Astrocyte (in vitro differentiated cells and primary cell): Measurements from ENCODE around the gene CEP20. TPM values are rescaled to one million over a fixed set of nuclear protein-coding genes. Genes with fewer than 3 reads are reported as not detected.

Experiments
- DNase-seq: peaks from one replicate; pipeline ENCODE4 v3.0.0-alpha.2; 2010; ENCODE audit warnings: low read depth
- FAIRE-seq: peaks from 2 replicates; lab custom pipeline; 2011; peaks lifted over from hg19 to GRCh38; lab: Jason Lieb, UNC
- H2AFZ ChIP-seq: 2 replicates; pipeline ENCODE4 v1.6.0; 2012; ENCODE audit warnings: low read depth, low read length, inconsistent platforms
- H3K27ac ChIP-seq: 2 replicates; pipeline ENCODE4 v1.5.1; 2011; ENCODE audit warnings: low read depth, low read length, inconsistent platforms
- H3K27me3 ChIP-seq: 2 replicates; pipeline ENCODE4 v1.6.0; 2011; ENCODE audit warnings: low read length, inconsistent platforms; ENCODE audit not compliant: insufficient read depth
- H3K36me3 ChIP-seq: 2 replicates; pipeline ENCODE4 v1.5.1; 2011; ENCODE audit warnings: low read length, inconsistent platforms; ENCODE audit not compliant: insufficient read depth
- H3K4me1 ChIP-seq: 2 replicates; pipeline ENCODE4 v1.5.1; 2011; ENCODE audit warnings: low read length, inconsistent platforms; ENCODE audit not compliant: insufficient read depth
- H3K4me2 ChIP-seq: 2 replicates; pipeline ENCODE4 v1.6.0; 2012; ENCODE audit warnings: low read length, inconsistent platforms
- H3K4me3 ChIP-seq: 2 replicates; pipeline ENCODE4 v1.5.1; 2011; ENCODE audit warnings: low read depth, mild to moderate bottlenecking, low read length, inconsistent platforms; ENCODE audit not compliant: insufficient read depth
- H3K79me2 ChIP-seq: 2 replicates; pipeline ENCODE4 v1.6.0; 2012; ENCODE audit warnings: mild to moderate bottlenecking, low read length, inconsistent platforms; ENCODE audit not compliant: insufficient read depth
- H3K9ac ChIP-seq: 2 replicates; pipeline ENCODE4 v1.6.0; 2012; ENCODE audit warnings: mild to moderate bottlenecking, low read length, inconsistent platforms
- H3K9me3 ChIP-seq: 2 replicates; pipeline ENCODE4 v1.5.1; 2012; ENCODE audit warnings: low read depth, mild to moderate bottlenecking, low read length, inconsistent platforms; ENCODE audit not compliant: insufficient read depth
- H4K20me1 ChIP-seq: 2 replicates; pipeline ENCODE4 v1.6.0; 2012; ENCODE audit warnings: low read length, inconsistent platforms; ENCODE audit not compliant: insufficient read depth
- H3K27ac Mint-ChIP-seq: one replicate; pipeline ENCODE4 v1.8.0; 2021; ENCODE audit warnings: mild to moderate bottlenecking, mixed read lengths; ENCODE audit not compliant: unreplicated experiment
- H3K27me3 Mint-ChIP-seq: one replicate; pipeline ENCODE4 v1.8.0; 2021; ENCODE audit warnings: low read depth, mixed read lengths; ENCODE audit not compliant: unreplicated experiment
- H3K36me3 Mint-ChIP-seq: one replicate; pipeline ENCODE4 v1.8.0; 2021; ENCODE audit warnings: low read depth, mixed read lengths; ENCODE audit not compliant: unreplicated experiment
- H3K4me1 Mint-ChIP-seq: one replicate; pipeline ENCODE4 v1.8.0; 2021; ENCODE audit warnings: low read depth, mixed read lengths; ENCODE audit not compliant: unreplicated experiment
- H3K4me3 Mint-ChIP-seq: one replicate; pipeline ENCODE4 v1.8.0; 2021; ENCODE audit warnings: mild to moderate bottlenecking, moderate library complexity, mixed read lengths; ENCODE audit not compliant: unreplicated experiment
- H3K9me3 Mint-ChIP-seq: one replicate; pipeline ENCODE4 v1.8.0; 2021; ENCODE audit warnings: mild to moderate bottlenecking, mixed read lengths; ENCODE audit not compliant: unreplicated experiment
- EZH2 ChIP-seq: IDR thresholded peaks from 2 replicates; pipeline ENCODE4 v1.6.1; 2012; ENCODE audit warnings: mild to moderate bottlenecking, low read length, inconsistent platforms; ENCODE audit not compliant: insufficient read depth
- total RNA-seq: library from RNA; stranded (reverse); gene quantifications from 2 replicates; pipeline ENCODE4 v1.2.1, GENCODE V29; 2021
- TF ChIP-seq, protein P1 (sequence below): IDR thresholded peaks from 2 replicates; pipeline ENCODE4 v1.5.1; 2011; ENCODE audit warnings: low read depth, mild to moderate bottlenecking, inconsistent platforms, low read length, moderate library complexity; ENCODE audit not compliant: insufficient read depth

CEP20 gene
- total RNA-seq, 1 donor from 2014 or later = 27.5 TPM

DNA sequence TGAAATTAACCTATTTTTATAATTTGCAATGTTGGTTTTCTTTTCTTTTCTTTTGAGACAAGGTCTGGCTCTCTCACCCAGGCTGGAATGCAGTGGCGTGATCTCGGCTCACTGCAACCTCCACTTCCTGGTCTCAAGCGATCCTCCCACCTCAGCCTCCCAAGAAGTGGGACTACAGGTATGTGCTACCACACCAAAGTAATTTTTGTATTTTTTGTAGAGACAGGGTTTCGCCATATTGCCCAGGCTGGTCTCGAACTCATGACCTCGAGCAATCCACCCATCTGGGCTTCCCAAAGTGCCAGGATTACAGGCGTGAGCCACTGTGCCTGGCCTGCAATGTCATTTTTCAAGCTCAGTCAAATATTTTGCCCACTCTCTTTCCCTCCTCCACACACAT, 67.6 kb downstream of the CEP20 start:
- no peaks in the 10 kb centered on the region for H3K4me1 ChIP-seq
- H3K79me2 ChIP-seq = no peaks in the 10 kb centered on the region
- peaks cover 26% of the 10 kb centered on the region for H3K27me3 ChIP-seq
- no peak overlapping the region for H2AFZ ChIP-seq
- no peaks in the 10 kb centered on the region for H4K20me1 ChIP-seq
- FAIRE-seq (no peak), DNase-seq (no peak)
- H3K4me2 ChIP-seq = no peak overlapping the region
- no peak overlapping the region for H3K27ac Mint-ChIP-seq
- H3K27me3 Mint-ChIP-seq = peaks cover 15% of the 10 kb centered on the region
- no peak overlapping the region for H3K4me3 ChIP-seq
- no peaks in the 10 kb centered on the region for H3K36me3 Mint-ChIP-seq
- no peak overlapping the region for H3K9ac ChIP-seq
- peaks cover 11% of the 10 kb centered on the region for H3K9me3 Mint-ChIP-seq
- no peak overlapping the region for H3K4me3 Mint-ChIP-seq
- TF ChIP-seq, protein P1, sequence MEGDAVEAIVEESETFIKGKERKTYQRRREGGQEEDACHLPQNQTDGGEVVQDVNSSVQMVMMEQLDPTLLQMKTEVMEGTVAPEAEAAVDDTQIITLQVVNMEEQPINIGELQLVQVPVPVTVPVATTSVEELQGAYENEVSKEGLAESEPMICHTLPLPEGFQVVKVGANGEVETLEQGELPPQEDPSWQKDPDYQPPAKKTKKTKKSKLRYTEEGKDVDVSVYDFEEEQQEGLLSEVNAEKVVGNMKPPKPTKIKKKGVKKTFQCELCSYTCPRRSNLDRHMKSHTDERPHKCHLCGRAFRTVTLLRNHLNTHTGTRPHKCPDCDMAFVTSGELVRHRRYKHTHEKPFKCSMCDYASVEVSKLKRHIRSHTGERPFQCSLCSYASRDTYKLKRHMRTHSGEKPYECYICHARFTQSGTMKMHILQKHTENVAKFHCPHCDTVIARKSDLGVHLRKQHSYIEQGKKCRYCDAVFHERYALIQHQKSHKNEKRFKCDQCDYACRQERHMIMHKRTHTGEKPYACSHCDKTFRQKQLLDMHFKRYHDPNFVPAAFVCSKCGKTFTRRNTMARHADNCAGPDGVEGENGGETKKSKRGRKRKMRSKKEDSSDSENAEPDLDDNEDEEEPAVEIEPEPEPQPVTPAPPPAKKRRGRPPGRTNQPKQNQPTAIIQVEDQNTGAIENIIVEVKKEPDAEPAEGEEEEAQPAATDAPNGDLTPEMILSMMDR = no peak
- TF ChIP-seq EZH2 = no peak
- H3K36me3 ChIP-seq = no peaks in the 10 kb centered on the region
- peaks cover 3% of the 10 kb centered on the region for H3K9me3 ChIP-seq
- H3K4me1 Mint-ChIP-seq = no peaks in the 10 kb centered on the region
- H3K27ac ChIP-seq = no peak overlapping the region

DNA sequence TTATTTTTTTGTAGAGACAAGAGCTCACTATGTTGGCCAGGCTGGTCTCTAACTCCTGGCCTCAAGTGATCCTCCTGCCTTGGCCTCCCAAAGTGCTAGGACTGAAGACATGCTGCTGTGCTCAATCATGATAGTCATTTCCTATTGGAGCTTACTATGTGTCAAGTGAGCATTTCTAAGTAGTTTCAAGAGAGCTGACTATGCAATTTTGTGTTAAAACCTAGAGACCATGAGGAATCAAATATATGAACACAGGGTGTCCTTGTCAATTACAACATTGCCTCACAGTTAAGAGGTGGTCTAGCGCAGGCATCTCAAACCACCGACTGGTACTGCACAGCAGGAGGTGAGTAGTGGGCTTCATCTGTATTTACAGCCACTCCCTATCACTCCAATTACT, 69.4 kb downstream of the CEP20 start:
- DNase-seq = no peak
- no peak overlapping the region for H3K4me3 ChIP-seq
- Mint-ChIP-seq H3K27me3 (peaks cover 10% of the 10 kb centered on the region), H3K36me3 (no peaks in the 10 kb centered on the region), H3K4me3 (no peak overlapping the region), H3K9me3 (peaks cover 16% of the 10 kb centered on the region), H3K27ac (no peak overlapping the region), H3K4me1 (no peaks in the 10 kb centered on the region)
- H3K79me2 ChIP-seq = no peaks in the 10 kb centered on the region
- H3K36me3 ChIP-seq = no peaks in the 10 kb centered on the region
- H4K20me1 ChIP-seq = no peaks in the 10 kb centered on the region
- FAIRE-seq = no peak
- no peak overlapping the region for H3K27ac ChIP-seq
- no peak overlapping the region for H2AFZ ChIP-seq
- no peak overlapping the region for H3K9ac ChIP-seq
- peaks cover 4% of the 10 kb centered on the region for H3K9me3 ChIP-seq
- H3K27me3 ChIP-seq = peaks cover 25% of the 10 kb centered on the region
- no peaks in the 10 kb centered on the region for H3K4me1 ChIP-seq
- no peak overlapping the region for H3K4me2 ChIP-seq
- TF ChIP-seq, protein P1 = no peak
- TF ChIP-seq EZH2 = no peak

DNA sequence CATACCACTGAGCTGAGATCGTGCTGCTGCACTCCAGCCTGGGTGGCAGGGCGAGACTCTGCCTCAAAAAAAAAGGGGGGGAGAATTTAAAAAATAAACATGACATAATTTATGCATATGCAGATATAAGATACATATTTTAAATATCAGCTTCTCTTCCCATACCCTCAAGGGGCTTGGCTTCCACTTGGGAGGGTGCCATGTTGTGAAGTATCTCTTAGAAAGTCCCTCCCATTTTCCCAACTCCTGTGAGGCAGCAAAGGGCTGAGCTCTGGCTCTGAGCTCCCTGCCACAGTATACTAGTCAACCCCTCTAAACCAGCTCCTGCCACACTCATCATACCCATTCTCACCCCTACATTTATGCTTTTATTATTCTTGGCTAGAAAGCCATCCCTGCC, 71.0 kb downstream of the CEP20 start:
- Histone ChIP-seq H3K27me3 (peaks cover 22% of the 10 kb centered on the region), H3K4me1 (no peaks in the 10 kb centered on the region), H3K4me3 (no peak overlapping the region), H4K20me1 (no peaks in the 10 kb centered on the region), H3K4me2 (no peak overlapping the region), H3K79me2 (no peaks in the 10 kb centered on the region), H2AFZ (no peak overlapping the region), H3K9ac (no peak overlapping the region), H3K9me3 (peaks cover 4% of the 10 kb centered on the region), H3K27ac (no peak overlapping the region), H3K36me3 (no peaks in the 10 kb centered on the region)
- Mint-ChIP-seq H3K27me3 (peaks cover 2% of the 10 kb centered on the region), H3K36me3 (no peaks in the 10 kb centered on the region), H3K4me1 (no peaks in the 10 kb centered on the region), H3K27ac (no peak overlapping the region), H3K9me3 (peaks cover 16% of the 10 kb centered on the region), H3K4me3 (no peak overlapping the region)
- FAIRE-seq (no peak), DNase-seq (no peak)
- TF ChIP-seq, protein P1 = no peak
- TF ChIP-seq EZH2 = no peak
